OCI-LY1 (cell line): ENCODE results near the gene NFATC2IP.

Experiments
- CTCF ChIP-seq: fragments of 200-600 bp; sonication (generic), shearing (Covaris generic); IDR thresholded peaks from 2 replicates; pipeline ENCODE4 v1.5.1; 2017; ENCODE audit warnings: mild to moderate bottlenecking, antibody characterized with exemption, low read length, moderate library complexity, mixed read lengths
- EZH2 ChIP-seq: fragments of 200-600 bp; sonication (generic), shearing (Covaris generic); IDR thresholded peaks from 2 replicates; pipeline ENCODE4 v1.8.0; 2017; ENCODE audit warnings: borderline replicate concordance, mixed run types, mild to moderate bottlenecking, antibody characterized with exemption, low read length, moderate library complexity, mixed read lengths

GRCh38 chr16:28924399-28924761 lies 26.4 kb upstream of the NFATC2IP start:
- TF ChIP-seq CTCF (peak; percentile 40; the same call in 1 of the 2 replicates), EZH2 (no peak)
